ENCODE data around the gene PKM.
"Not testable (repeated sequence)": the region's sequence is repeated elsewhere in the genome, so short reads cannot be mapped to it uniquely, and the experiment has no call there.

PKM gene

GRCh38 chr15:72231066-72231832, at the start of gene PKM:
Gene PKM, minus strand, starts transcription at chr15:72231190. Its CDS starts 12,093 bp downstream, at chr15:72219097.
- POLR2A ChIA-PET, result interaction anchor here (0.5 to 1.9 kb wide), 6 partner anchors 10 to 1755 kb away, joined by 3 to 9 read pairs (median 4); partner anchors contain the start of gene CELF6
- CTCF ChIA-PET, result interaction anchor here (1.1 to 1.8 kb wide), 2 partner anchors 11 to 33 kb away, joined by 5 to 6 read pairs; no protein-coding TSS in a partner anchor
- TF ChIP-seq CTCF (IDR thresholded peaks at IDR 0.05; ENCODE audit: control extremely low read depth, extremely low read depth, low read depth, missing control alignments), result no peak
- DNase-seq (ENCODE audit: extremely low spot score), result peak; percentile 93

- no peak for TF ChIP-seq CTCF (IDR thresholded peaks at IDR 0.05; ENCODE audit: control extremely low read depth, extremely low read depth, low read depth, missing control alignments)
- DNase-seq (ENCODE audit: extremely low spot score), result no peak
- POLR2A ChIA-PET, result no interaction called here
- CTCF ChIA-PET, result interaction anchor here (0.9 to 1.4 kb wide), 3 partner anchors 12 to 68 kb away, joined by 3 to 4 read pairs (median 3); no protein-coding TSS in a partner anchor
Observed at GRCh38 chr15:72280751-72281150, 49.8 kb upstream of the PKM start.

GRCh38 chr15:72278737-72279136, 47.7 kb upstream of the PKM start:
- ChIA-PET CTCF (interaction anchor here (1.3 to 1.8 kb wide), 3 partner anchors 35 to 79 kb away, joined by 3 to 7 read pairs (median 5); no protein-coding TSS in a partner anchor), POLR2A (no interaction called here)
- no peak for DNase-seq (ENCODE audit: extremely low spot score)
- no peak for TF ChIP-seq CTCF (IDR thresholded peaks at IDR 0.05; ENCODE audit: control extremely low read depth, extremely low read depth, low read depth, missing control alignments)

- DNase-seq (ENCODE audit: extremely low spot score), result no peak
- CTCF ChIA-PET, result no interaction called here
- TF ChIP-seq CTCF (IDR thresholded peaks at IDR 0.05; ENCODE audit: control extremely low read depth, extremely low read depth, low read depth, missing control alignments), result no peak
- POLR2A ChIA-PET, result no interaction called here
Observed at GRCh38 chr15:72276326-72276700, 45.3 kb upstream of the PKM start.

GRCh38 chr15:72275635-72276325, 44.8 kb upstream of the PKM start:
- DNase-seq (ENCODE audit: extremely low spot score); POLR2A ChIA-PET: not testable (repeated sequence)
- CTCF ChIA-PET, result interaction anchor here (3.4 kb wide), 2 partner anchors 9 to 49 kb away, joined by 12 to 32 read pairs; no protein-coding TSS in a partner anchor

GRCh38 chr15:72272997-72273352, 42.0 kb upstream of the PKM start:
- CTCF ChIA-PET, result interaction anchor here (0.6 to 3.4 kb wide), 5 partner anchors 9 to 73 kb away, joined by 3 to 32 read pairs (median 5); no protein-coding TSS in a partner anchor
- POLR2A ChIA-PET, result no interaction called here
- DNase-seq (ENCODE audit: extremely low spot score), result no peak

More at GRCh38 chr15:72272997-72273352, 42.0 kb upstream of the PKM start:
- no peak for TF ChIP-seq CTCF (IDR thresholded peaks at IDR 0.05; ENCODE audit: control extremely low read depth, extremely low read depth, low read depth, missing control alignments)

All from GM10248 (cell line).